GM06990 (cell line): ENCODE results near the gene GCKR.

Experiments
- DNase-seq: peaks from one replicate; pipeline ENCODE4 v3.0.0-alpha.2; 2011; ENCODE audit not compliant: insufficient read length; ENCODE audit errors: extremely low read depth
- H3K27me3 ChIP-seq: replicated peaks from 2 replicates; pipeline ENCODE4 v1.6.0; 2011; ENCODE audit warnings: low read length; ENCODE audit not compliant: control insufficient read depth, insufficient read depth
- H3K36me3 ChIP-seq: 2 replicates; pipeline ENCODE4 v1.5.1; 2011; ENCODE audit warnings: low read length; ENCODE audit not compliant: control insufficient read depth, insufficient read depth
- H3K4me3 ChIP-seq: replicated peaks from 2 replicates; pipeline ENCODE4 v1.5.1; 2011; ENCODE audit warnings: low read depth, mild to moderate bottlenecking, control low read depth, low read length
- CTCF ChIP-seq: IDR thresholded peaks from 2 replicates; pipeline ENCODE4 v1.5.1; 2011; ENCODE audit warnings: low read length, control low read depth, mild to moderate bottlenecking, inconsistent platforms; ENCODE audit not compliant: insufficient read depth, poor library complexity, severe bottlenecking

GCKR gene

GRCh38 chr2:27572998-27573429 is 76.4 kb downstream of the GCKR start:
- DNase-seq = no peak
- no peaks in the 10 kb centered on the region for H3K27me3 ChIP-seq
- TF ChIP-seq CTCF = no peak
- H3K36me3 ChIP-seq = no peaks in the 10 kb centered on the region
- no peak overlapping the region for H3K4me3 ChIP-seq
